ENCODE data around the gene ANK3.

- no peak for TF ChIP-seq ZNF24 (tag by site-specific recombination; IDR thresholded peaks at IDR 0.05)
- TF ChIP-seq ZNF274 (IDR thresholded peaks at IDR 0.05; ENCODE audit: low read length), result no peak
- TF ChIP-seq ZNF274 (tag by site-specific recombination; IDR thresholded peaks at IDR 0.05; ENCODE audit: borderline replicate concordance), result no peak
- TF ChIP-seq ZNF138 (tag by site-specific recombination; IDR thresholded peaks at IDR 0.05; ENCODE audit: borderline replicate concordance), result no peak
- TF ChIP-seq GLIS2 (tag by site-specific recombination; IDR thresholded peaks at IDR 0.05), result no peak
- TF ChIP-seq CTCF (tag by site-specific recombination; IDR thresholded peaks at IDR 0.05), result no peak
- no peak for TF ChIP-seq ZNF148 (tag by site-specific recombination; IDR thresholded peaks at IDR 0.05; ENCODE audit: borderline replicate concordance)
- no peak for TF ChIP-seq ZNF560 (tag by site-specific recombination; IDR thresholded peaks at IDR 0.05; ENCODE audit: borderline replicate concordance)
- no peak for TF ChIP-seq FEZF1 (tag by site-specific recombination; IDR thresholded peaks at IDR 0.05)
- no peak for TF ChIP-seq REST (tag by site-specific recombination; IDR thresholded peaks at IDR 0.05)
- TF ChIP-seq ZNF549 (tag by site-specific recombination; IDR thresholded peaks at IDR 0.05), result no peak
Observed at GRCh38 chr10:60185421-60185820, 204.3 kb downstream of the ANK3 start.
